HG03378 (cell line): ENCODE data around the gene PPIP5K1.

Source experiments
- ATAC-seq: cut with Tn5 transposase; IDR thresholded peaks from one replicate; pipeline ENCODE4 v1.9.1; 2021; ENCODE audit warnings: mild to moderate bottlenecking, moderate library complexity; ENCODE audit not compliant: unreplicated experiment

PPIP5K1 gene

DNA sequence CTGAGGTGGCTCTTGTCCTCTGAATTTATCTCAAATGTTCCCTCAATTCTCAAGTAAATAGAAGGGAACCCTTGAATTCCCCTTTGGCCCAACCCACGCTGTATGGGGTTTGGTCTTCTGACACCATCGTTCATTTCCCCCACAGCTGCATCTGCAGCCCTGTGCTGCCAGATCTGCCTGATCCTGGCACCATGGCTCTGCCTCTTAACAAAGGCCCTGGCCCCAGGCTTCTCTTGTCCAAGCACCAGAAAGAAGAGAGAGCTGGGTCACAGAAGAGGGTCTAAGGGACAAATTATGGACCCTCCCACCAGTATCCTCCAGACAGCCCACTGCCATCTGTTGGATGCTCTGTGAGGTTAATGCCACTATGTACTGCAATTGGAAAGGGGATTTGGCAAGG, 70.8 kb downstream of the PPIP5K1 start:
- no peak for ATAC-seq

DNA sequence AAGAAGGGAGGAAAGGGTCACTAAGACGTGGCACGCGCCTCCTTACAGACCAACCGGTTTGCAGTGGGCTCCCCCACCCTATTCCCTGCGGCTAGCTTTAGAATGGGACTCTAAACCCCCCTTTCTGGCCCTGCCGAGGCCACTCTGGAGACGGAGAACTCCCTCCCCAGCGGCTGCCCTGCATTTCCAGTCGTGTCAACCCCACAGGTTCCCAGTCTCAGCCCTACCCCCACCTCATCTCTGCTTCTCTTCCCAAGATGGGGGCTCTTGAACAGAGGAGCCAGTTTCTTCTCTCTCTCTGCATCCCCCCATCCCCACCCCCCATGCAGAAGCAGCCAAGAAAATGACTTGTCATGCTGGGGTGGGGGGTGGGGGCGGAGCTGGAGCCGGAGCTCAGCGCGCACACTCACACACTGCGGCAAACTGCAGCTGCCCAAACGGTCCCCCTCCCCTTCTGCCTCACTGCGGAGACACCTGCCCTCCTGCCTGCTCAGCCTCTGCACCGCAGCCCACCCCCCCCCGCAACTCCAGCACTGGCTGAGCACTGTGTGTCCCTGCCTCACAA, 71.7 kb downstream of the PPIP5K1 start:
- ATAC-seq, result no peak

DNA sequence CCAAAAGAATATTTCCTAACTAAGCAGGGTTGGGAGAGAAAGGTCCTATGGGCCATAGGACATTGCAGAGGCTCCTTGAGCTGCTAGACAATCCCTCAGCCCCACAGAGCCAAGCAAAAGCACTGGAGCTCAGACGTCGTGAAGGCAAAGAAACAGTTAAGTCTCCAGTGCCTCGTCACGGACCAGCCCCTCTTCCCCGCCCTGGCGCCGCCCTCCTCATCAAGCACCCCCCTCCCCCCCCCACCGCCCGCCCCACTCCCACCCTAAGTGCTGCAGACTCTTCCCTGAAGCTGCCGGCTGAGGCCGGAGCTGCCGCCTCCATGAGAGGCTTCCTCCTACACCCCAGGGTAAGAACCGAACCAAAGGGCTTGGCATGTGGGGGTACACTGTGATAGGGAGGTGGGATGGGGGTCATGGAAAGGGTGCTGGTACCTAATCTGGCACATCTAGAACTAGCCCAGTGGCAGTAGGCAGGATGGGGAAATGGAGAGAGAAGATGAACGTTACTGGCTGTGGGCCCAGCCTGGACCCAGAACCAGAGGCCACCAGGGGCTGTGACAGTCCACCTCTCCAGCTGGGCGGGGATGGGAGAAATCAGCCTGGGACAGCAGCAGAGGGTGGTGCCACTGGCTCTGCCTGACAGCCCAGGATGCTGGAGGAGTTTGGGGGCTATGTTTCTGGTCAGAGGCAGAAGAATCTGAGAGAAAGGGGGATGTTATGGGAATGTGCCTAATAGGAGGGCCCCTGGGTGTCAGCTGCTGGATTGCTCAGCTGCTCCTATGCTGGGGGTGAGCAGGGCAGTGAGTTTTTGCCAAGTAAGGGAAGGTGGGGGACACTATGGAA, 72.4 kb downstream of the PPIP5K1 start, which contains the start of gene MAP1A:
Gene MAP1A, plus strand, starts transcription at position 255 of the 843 bp plus-strand sequence. CDS start 3,866 bp downstream, outside the sequence.
- ATAC-seq, result no peak

DNA sequence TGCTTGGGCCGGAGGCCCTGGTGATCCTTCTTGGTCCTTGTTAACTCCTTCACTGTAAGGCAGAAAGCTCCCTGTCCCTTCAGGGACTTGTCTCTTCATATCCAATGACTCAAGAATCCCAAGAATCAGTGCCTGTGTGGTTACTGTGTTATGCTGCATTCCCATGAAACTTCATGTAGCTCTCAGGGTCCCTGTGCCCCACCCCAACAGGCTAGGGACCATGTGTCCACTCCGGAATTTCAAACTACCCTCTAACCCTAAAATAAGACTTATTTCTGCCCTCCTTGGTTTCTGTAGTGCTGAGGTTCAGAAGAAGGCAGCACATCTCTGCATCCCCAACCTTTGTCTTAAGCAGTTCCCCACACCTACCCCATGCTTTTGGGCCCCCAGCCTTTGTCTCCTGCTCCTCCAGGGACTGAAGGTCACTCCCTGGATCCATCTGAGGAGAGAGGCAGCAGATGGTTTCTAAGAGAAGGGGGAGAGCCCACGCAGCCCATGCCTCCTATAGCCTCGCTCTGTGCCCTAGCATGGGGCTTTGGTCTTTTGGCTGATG, 73.1 kb downstream of the PPIP5K1 start:
- no peak for ATAC-seq

DNA sequence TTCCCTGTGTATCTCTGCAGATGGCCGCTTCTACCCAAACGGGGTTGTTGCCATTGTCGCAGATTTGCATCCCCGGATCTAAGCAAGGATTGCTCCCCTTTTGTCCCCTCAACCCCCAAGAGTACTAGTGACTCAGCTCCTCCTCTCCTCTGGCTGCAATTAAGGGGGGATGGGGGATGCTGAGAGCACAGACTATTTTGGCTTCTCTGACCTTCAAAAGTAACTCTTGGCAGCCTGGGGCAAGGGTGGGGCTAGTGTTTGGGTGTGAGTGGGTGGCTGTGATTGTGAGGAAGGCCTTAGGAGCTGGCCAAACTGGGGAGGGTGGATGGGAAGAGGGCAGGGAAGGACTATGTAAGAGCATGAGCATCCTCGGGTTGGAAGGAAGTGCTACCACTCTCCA, 73.8 kb downstream of the PPIP5K1 start:
- no peak for ATAC-seq

DNA sequence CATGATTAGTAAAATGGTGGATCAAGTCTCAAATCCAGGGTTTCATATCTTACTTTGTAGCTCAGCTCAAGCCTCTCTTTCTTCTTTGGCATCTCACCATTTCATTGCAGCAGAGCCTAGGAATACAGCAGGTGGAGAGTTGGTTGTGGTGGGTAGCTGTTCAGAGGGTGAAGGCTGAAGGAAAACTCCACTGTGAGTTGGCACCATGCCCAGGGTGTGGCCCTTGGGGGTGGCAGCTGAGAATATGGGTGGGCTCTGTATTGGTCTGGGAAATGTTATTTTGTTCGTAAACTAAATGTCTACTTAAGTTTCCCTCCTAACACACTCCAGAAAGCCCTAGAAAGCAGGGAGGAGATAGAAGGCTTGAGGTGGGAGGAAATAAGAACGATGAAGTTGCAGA, 74.3 kb downstream of the PPIP5K1 start:
- ATAC-seq, result no peak

DNA sequence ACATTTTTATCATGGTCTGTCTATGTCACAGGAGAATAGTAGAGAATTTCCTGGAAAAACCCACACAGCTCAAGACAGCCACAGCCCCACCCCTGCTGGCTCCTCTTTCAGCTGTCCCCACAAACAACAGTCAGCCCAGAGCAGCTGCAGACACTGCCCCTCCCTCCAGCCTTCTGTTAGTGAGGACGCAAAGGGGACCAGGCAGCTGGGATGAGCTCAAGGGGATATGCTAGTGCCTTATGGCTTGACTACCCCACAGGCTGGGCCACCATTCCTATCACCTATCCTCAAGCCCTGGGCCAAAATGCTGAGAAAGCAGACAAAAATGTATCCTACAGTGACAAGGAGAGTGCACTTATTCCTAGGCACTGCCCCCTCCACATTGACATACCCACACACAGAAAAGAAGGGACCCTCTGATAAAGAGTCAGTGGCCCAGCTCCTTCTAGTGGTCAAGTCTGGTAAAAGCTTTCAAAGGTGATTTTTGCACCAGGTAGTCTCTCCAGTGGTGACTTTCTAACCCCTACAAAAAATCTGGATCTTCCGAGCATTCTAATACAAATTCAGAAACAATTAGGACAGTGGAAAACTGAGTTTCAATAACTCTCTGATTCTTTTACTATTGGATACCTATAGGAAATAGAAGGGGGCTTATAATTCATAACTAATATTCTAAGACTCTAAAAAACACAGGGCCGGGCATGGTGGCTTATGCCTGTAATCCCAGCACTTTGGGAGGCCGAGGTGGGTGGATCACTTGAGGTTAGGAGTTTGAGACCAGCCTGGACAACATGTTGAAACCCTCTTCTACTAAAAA, 75.6 kb downstream of the PPIP5K1 start:
- ATAC-seq, result no peak

DNA sequence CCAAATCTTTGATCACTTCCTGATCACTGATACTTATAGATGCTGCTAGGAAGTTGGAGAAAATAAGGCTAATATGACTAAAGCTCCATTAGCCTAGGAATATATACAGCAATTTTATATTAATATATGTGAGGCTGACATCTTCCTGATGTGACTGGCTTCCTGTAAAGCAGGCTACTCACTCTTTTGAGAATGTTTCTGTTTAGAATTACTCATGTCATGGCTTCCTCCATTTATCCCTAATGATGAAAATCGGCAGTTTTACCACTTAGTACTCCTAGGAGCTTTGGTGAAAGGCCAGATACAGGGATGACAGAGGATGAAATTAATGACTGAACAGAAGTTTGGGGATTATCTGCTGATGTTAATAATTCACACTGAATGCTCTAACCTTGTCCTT, 76.5 kb downstream of the PPIP5K1 start:
- no peak for ATAC-seq

DNA sequence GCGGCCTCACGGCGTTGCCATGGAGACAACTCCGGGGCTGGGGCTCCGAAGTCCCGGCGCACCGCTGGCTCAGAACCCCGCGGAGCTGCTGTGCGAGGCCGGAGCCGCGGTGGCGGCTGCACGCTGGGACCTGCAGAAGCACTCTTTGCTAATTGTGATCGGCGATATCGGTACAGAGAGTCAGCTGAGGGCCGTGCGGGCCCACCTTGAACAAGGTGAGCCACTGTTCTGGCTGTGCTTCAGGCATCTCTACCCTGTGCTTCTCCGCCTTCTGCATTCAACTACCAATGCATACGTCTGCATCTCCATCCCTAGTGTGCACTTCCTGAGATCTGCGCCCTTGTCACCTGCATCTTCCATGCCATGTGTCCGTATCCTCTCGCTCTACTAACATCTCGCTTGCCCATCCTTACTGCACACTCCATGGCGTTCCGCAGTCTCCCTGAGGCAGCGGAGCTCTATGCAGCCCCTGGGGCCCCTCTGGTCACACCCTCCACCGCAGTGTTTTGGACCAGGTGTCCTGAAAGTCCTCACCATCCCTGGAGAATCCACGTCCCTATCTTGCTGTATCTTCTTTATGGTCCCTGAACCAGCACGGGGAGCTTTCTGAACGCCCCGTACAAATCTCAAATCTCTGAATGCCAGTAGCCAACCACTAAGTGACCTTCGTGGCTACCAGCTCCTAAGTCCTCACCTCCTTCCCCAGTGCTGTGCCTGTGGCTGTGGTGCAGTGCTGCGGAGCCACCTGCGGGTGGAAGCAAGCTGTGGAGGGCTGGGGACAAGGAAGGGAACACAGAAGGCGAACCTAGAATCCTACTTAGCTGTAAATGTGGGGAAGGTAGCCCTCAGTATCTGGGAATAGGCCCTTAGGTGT, 78.8 kb downstream of the PPIP5K1 start:
- ATAC-seq, result no peak

DNA sequence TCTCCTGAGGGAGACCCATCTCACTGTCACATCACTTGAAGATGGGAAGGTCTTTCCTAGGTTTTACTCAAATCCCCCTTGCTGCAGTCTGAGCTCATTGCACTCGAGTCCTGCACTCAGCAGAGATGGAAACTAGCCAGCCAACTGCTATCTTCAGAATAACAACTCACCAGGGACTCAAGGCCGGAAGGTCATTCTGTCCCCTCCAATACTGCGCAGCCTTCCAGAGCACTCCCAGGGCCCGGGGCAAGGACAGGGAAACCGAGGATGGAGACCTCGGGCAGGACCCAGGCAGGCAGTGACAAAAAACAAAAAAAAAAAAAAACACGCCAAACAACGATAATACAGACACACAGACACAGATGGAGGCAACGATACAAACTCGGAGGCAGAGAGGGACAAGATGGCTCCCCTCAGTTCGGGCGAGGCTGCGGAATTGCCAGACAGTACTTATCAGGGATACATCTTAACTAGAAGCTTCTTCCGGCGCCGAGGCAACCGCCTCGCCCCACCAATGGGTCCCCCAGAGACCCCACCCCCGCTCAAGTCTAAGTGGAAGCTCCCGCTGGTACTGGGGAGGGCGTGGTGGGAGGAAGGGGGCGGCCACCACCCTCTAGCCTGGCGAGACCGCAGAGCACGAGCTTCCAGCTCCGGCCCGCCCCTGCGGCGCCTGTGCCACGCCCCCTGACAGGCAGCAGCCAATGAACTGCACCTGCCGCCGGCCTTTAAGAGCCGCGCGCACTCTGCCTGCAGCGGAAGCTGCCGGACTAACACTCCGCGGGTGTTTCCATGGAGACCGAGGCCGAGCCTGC, 79.6 kb downstream of the PPIP5K1 start:
- ATAC-seq, result peak; percentile 94

DNA sequence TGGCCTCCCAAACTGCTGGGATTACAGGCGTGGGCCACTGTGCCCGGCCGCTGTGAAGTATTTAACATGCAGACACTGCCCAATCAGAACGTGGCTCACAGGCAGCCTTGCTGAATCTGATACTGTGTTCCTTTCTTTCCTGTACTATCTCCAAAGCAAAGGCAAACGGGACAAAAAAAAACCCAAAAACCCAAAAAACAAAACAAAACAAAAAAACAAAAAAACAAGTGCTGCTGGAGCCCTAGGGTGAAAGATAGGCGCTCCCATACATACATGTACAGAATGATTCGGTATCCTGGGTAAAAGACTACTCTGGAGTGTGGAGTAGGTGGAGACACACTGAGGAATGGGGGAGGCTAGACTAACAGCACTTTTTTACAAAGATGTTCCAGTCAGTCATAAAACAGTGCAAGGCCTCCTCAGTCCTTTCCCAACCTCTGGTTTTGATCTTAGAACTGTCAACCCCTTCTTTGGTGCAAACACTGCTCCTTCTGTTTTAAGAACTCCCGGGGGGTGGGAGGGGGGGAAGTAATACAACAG, 80.3 kb downstream of the PPIP5K1 start:
- no peak for ATAC-seq

DNA sequence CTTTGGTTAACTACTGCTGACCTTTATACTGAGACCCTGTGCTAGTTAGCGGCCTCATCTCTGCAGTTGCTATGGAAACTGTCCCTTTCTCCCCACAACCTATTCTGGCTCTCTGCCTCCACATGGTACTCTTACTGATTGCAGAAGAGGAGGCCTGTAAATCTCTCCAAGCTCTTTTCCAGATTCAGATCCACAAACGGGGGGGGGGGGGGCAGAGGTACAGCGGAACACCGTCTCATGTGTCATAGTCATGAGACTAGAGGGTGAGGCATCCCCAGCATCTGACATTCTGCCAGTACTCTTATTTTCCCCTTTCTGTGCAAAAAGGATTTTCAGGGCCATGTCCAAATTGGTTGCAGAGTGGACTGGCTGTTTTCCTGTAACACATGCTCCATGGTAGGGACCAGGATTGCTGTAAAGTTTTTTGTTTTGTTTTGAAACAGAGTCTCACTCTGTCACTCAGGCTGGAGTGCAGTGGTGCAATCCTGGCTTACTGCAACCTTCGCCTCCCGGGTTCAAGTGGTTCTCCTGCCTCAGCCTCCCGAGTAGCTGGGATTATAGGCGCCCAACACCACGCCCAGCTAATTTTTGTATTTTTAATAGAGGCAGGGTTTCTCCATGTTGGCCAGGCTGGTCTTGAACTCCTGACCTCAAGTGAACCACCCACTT, 80.9 kb downstream of the PPIP5K1 start:
- no peak for ATAC-seq

DNA sequence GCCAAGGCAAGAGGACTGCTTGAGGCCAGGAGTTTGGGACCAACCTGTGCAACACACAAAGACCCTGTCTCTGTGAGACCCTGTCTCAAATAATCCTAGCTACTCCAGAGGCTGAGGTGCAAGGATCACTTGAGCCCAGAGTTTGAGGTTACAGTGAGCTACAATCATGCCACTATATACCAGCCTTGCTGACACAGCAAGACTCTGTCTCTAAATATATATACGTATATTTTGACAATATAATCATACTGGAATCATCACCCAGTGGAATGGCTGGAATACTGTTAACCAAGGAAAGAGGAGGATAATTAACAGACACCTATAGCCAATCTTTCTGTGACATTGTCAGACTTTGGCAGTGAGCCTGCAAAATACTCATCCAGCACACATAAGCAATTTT, 81.6 kb downstream of the PPIP5K1 start:
- ATAC-seq, result no peak

DNA sequence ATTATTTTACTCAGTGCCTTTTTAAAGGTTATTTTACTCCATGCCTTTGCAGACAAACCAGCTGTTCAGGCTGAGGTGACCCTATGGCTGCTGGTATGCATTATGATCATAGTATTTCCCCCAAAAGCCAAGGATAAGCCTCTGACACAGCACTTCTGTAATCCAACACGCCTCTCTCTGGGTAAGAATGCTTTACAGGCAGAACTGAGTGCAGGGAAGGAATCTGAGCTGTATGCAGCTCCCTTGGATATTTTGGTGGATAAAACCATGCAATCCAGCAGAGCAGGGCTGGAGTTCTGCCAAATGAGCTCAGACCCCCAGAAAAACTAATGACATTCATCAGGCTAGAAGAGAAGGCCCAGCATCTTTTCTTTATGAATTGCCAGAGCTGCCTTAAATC, 84.3 kb downstream of the PPIP5K1 start:
- no peak for ATAC-seq

DNA sequence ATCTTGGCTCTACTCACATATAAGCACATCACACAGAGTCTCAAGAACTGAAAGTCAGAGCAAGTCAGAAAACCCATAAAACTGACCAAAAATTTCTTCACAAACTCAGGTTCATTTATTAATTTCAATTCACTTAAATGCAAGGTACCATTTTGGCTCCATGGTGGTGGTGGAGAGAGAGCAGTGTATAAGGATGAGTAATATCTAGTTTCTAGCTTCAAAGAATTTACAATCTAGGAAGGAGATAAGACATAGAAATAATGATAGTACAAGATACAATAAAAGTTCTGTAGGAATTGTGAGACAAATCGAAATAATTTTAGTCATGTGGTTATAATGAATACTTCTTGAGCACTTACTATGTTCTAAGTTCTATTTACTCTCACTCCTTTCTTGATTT, 90.4 kb downstream of the PPIP5K1 start:
- ATAC-seq, result no peak

DNA sequence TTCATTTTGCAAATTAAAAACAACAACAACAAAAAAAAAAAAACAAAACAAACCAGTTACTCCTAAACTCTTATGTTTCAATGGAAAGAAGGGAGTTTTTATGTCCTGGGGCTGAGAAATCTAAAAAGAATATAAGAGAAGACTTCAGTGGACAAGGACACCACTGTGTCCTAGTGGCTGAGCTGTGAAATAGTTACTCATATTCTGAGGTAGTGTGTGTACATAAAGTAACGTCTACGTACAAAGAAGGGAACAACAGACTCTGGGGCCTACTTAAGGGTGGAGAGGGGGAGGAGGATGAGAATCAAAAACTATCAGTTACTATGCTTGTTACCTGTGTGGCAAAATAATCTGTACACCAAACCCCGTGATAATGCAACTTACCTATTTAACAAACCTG, 91.0 kb downstream of the PPIP5K1 start:
- ATAC-seq, result no peak

DNA sequence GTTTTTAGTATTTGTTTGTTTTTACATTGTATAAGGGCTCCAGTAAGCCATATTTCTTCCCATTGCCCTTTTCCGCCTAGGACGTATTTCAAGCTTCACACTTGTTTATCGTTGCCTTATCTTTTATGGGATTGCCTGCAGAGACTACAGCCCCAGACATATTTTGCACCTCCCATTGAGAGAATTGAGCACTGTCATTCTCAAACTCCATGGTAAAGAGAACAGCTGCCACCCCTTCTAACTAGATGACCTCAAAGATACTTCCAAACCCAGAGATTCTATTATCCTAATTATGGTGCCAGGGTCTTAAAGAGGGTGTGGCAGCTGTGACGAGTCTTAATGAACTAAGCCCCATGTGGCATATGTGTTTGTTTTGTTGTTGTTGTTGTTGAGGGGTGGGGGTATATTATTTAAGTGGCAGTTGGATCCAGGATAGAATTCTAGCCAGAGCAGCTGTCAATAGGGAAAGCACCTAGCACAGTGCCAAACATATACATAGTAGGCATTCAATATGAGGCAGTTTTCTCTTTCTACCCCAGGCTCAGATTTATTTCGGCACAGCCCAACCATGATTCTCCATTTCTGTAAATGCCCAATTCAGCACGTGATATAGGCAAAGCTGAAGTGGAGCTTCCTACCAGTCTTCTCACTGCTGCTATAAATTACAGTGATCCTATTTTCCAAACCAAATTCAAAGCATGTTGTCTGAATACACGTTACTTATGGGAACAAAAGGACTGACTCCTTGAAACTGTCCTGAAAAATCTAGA, 96.1 kb downstream of the PPIP5K1 start:
- ATAC-seq, result no peak
